SK-N-SH (cell line): Measurements from ENCODE around the gene IRF3. TPM values are rescaled to one million over a fixed set of nuclear protein-coding genes. Genes with fewer than 3 reads are reported as not detected.

Source experiments
- CTCF ChIA-PET: fragments of 300-600, 350-600 bp; formaldehyde crosslinking; extraction: SDS; loops from one replicate; lab custom pipeline; 2021; lab: Yijun Ruan, JAX
- POLR2A ChIA-PET: fragments of 350-600 bp; sonication (Branson Sonifier 250); formaldehyde crosslinking; extraction: SDS; loops from one replicate; lab custom pipeline; 2020; ENCODE audit warnings: antibody characterized with exemption, inconsistent platforms; lab: Yijun Ruan, JAX
- DNase-seq: peaks from one replicate; pipeline ENCODE4 v3.0.0; 2012
- H2AFZ ChIP-seq: fragments of 200-600 bp; sonication (generic); 2 replicates; pipeline ENCODE4 v1.8.1; 2016; ENCODE audit warnings: antibody characterized with exemption, mild to moderate bottlenecking, low read depth
- H3F3A ChIP-seq: fragments of 200-600 bp; sonication (generic); replicated peaks from 2 replicates; pipeline ENCODE3; 2016; ENCODE audit warnings: antibody characterized with exemption, mild to moderate bottlenecking; ENCODE audit not compliant: insufficient read depth
- H3K27ac ChIP-seq, 2 experiments: fragments of 200-500 bp in 1 of 2; fragments of 200-600 bp in 1 of 2; sonication (Bioruptor generic) in 1 of 2; sonication (generic), shearing (Covaris generic) in 1 of 2; 2 replicates each; pipeline versions ENCODE4 v1.5.1 to v1.6.1; 2014 to 2016; ENCODE audit warnings: low read depth in 2 of 2, inconsistent platforms in 1 of 2, low read length in 1 of 2, mild to moderate bottlenecking in 1 of 2, mixed read lengths in 1 of 2
- H3K27me3 ChIP-seq: fragments of 200-600 bp; sonication (generic), shearing (Covaris generic); 2 replicates; pipeline ENCODE4 v1.6.1; 2016; ENCODE audit warnings: mixed run types; ENCODE audit not compliant: insufficient read depth
- H3K36me3 ChIP-seq, 2 experiments: fragments of 200-500 bp in 1 of 2; fragments of 200-600 bp in 1 of 2; sonication (Bioruptor generic) in 1 of 2; sonication (generic) in 1 of 2; replicated peaks in 1 of 2; 2 replicates each; pipeline versions ENCODE3 to v1.5.1; 2014 to 2016; ENCODE audit warnings: low read length in 1 of 2, mild to moderate bottlenecking in 1 of 2; ENCODE audit not compliant: insufficient read depth in 2 of 2, control insufficient read depth in 1 of 2
- H3K4me1 ChIP-seq, 2 experiments: fragments of 200-500 bp in 1 of 2; fragments of 200-600 bp in 1 of 2; sonication (Bioruptor generic) in 1 of 2; sonication (generic), shearing (Covaris generic) in 1 of 2; 2 replicates each; pipeline versions ENCODE4 v1.5.1 to v1.6.1; 2014 to 2016; ENCODE audit warnings: low read depth in 1 of 2, low read length in 1 of 2, mixed run types in 1 of 2; ENCODE audit not compliant: insufficient read depth in 2 of 2, control insufficient read depth in 1 of 2
- H3K4me2 ChIP-seq: fragments of 200-600 bp; sonication (generic), shearing (Covaris generic); 2 replicates; pipeline ENCODE4 v1.6.1; 2017; ENCODE audit warnings: mixed run types
- H3K4me3 ChIP-seq, 2 experiments: fragments of 200-500 bp in 1 of 2; fragments of 200-600 bp in 1 of 2; sonication (Bioruptor generic) in 1 of 2; sonication (generic), shearing (Covaris generic) in 1 of 2; 2 replicates each; pipeline versions ENCODE4 v1.5.1 to v1.8.1; 2014 to 2016; ENCODE audit warnings: low read depth in 2 of 2, inconsistent platforms in 1 of 2, low read length in 1 of 2, mild to moderate bottlenecking in 1 of 2, mixed read lengths in 1 of 2, moderate library complexity in 1 of 2
- H3K79me2 ChIP-seq: fragments of 200-600 bp; sonication (generic); 2 replicates; pipeline ENCODE4 v1.8.1; 2017; ENCODE audit warnings: mild to moderate bottlenecking; ENCODE audit not compliant: insufficient read depth
- H3K9ac ChIP-seq: fragments of 200-600 bp; sonication (generic); 2 replicates; pipeline ENCODE4 v1.6.1; 2017; ENCODE audit warnings: mixed run types
- H3K9me2 ChIP-seq: fragments of 200-600 bp; sonication (generic); 2 replicates; pipeline ENCODE4 v1.6.1; 2017; ENCODE audit warnings: mixed run types
- H3K9me3 ChIP-seq: fragments of 200-600 bp; sonication (generic); 2 replicates; pipeline ENCODE4 v1.6.1; 2017; ENCODE audit warnings: mixed run types, mild to moderate bottlenecking, moderate library complexity
- H4K20me1 ChIP-seq: fragments of 200-600 bp; sonication (generic); 2 replicates; pipeline ENCODE4 v1.6.1; 2017; ENCODE audit warnings: mild to moderate bottlenecking, mixed run types; ENCODE audit not compliant: insufficient read depth
- CHD2 ChIP-seq: fragments of 150-350 bp; IDR thresholded peaks from 2 replicates; pipeline ENCODE4 v1.6.1; 2018; ENCODE audit warnings: low read length; ENCODE audit not compliant: partially characterized antibody
- ELF1 ChIP-seq: IDR thresholded peaks from 2 replicates; pipeline ENCODE4 v1.4.0; 2012
- EP300 ChIP-seq, 2 experiments: IDR thresholded peaks; 2 replicates each; pipeline versions ENCODE4 v1.4.0 to v1.6.1; 2012; ENCODE audit warnings: borderline replicate concordance in 1 of 2, low read depth in 1 of 2, low read length in 1 of 2
- FOXJ3 ChIP-seq: sonication (generic); formaldehyde crosslinking; IDR thresholded peaks from 2 replicates; pipeline ENCODE4 v1.5.1; 2020; ENCODE audit warnings: mild to moderate bottlenecking, missing genetic modification reagents
- FOXM1 ChIP-seq: IDR thresholded peaks from 2 replicates; pipeline ENCODE4 v1.4.0; 2012; ENCODE audit warnings: low read depth, mild to moderate bottlenecking
- GABPA ChIP-seq: IDR thresholded peaks from 2 replicates; pipeline ENCODE4 v1.4.0; 2012; ENCODE audit warnings: low read depth, mild to moderate bottlenecking
- MXI1 ChIP-seq: IDR thresholded peaks from 2 replicates; pipeline ENCODE4 v1.6.1; 2012; ENCODE audit warnings: mild to moderate bottlenecking, low read depth, low read length, improper control_type of control experiment
- NFIC ChIP-seq: IDR thresholded peaks from 2 replicates; pipeline ENCODE4 v1.4.0; 2012; ENCODE audit warnings: borderline replicate concordance
- NRF1 ChIP-seq: IDR thresholded peaks from 2 replicates; pipeline ENCODE4 v1.6.1; 2012; ENCODE audit warnings: low read depth, mild to moderate bottlenecking, low read length
- POLR2AphosphoS5 ChIP-seq: IDR thresholded peaks from 2 replicates; pipeline ENCODE4 v1.6.1; 2012; ENCODE audit warnings: low read depth, low read length
- RCOR1 ChIP-seq: fragments of 150-350 bp; IDR thresholded peaks from 2 replicates; pipeline ENCODE4 v1.6.1; 2017; ENCODE audit warnings: antibody characterized with exemption, low read length
- RFX5 ChIP-seq: IDR thresholded peaks from 2 replicates; pipeline ENCODE4 v1.6.1; 2012; ENCODE audit warnings: mild to moderate bottlenecking, improper control_type of control experiment, low read length
- RXRA ChIP-seq: IDR thresholded peaks from 2 replicates; pipeline ENCODE4 v1.4.0; 2012; ENCODE audit warnings: low read depth, mild to moderate bottlenecking, borderline replicate concordance
- SIN3A ChIP-seq: IDR thresholded peaks from 2 replicates; pipeline ENCODE4 v1.6.1; 2012; ENCODE audit warnings: low read depth, mild to moderate bottlenecking, low read length, moderate library complexity, borderline replicate concordance
- TAF1 ChIP-seq: IDR thresholded peaks from 2 replicates; pipeline ENCODE4 v1.6.1; 2012; ENCODE audit warnings: low read depth, mild to moderate bottlenecking, low read length, moderate library complexity, borderline replicate concordance
- TCF12 ChIP-seq: IDR thresholded peaks from 2 replicates; pipeline ENCODE4 v1.4.0; 2012
- WGBS: methylation state at CpG from one replicate; pipeline ENCODE4 v1.1.6; 2017; ENCODE audit warnings: low lambda C conversion rate; 5-methylcytosine and 5-hydroxymethylcytosine counted together
- polyA plus RNA-seq, 3 experiments: library from polyadenylated mRNA; depleted of rRNA; stranded (reverse); fragments of >200 nt; gene quantifications; 2 replicates each; pipeline ENCODE4 v1.2.3, GENCODE V29; 2012
- TF ChIP-seq, protein P1 (sequence below): IDR thresholded peaks from 2 replicates; pipeline ENCODE4 v1.4.0; 2012; ENCODE audit warnings: low read depth, borderline replicate concordance

IRF3 gene
- polyA plus RNA-seq (2012; rRNA removed): 85.9 and 112 TPM in 2 replicates
- 37.9 and 61.4 TPM in 2 replicates for polyA plus RNA-seq (2012; cell fraction: cytosol; rRNA removed)
- 301 and 750 TPM in 2 replicates for polyA plus RNA-seq (2012; cell fraction: nucleus; rRNA removed)

DNA sequence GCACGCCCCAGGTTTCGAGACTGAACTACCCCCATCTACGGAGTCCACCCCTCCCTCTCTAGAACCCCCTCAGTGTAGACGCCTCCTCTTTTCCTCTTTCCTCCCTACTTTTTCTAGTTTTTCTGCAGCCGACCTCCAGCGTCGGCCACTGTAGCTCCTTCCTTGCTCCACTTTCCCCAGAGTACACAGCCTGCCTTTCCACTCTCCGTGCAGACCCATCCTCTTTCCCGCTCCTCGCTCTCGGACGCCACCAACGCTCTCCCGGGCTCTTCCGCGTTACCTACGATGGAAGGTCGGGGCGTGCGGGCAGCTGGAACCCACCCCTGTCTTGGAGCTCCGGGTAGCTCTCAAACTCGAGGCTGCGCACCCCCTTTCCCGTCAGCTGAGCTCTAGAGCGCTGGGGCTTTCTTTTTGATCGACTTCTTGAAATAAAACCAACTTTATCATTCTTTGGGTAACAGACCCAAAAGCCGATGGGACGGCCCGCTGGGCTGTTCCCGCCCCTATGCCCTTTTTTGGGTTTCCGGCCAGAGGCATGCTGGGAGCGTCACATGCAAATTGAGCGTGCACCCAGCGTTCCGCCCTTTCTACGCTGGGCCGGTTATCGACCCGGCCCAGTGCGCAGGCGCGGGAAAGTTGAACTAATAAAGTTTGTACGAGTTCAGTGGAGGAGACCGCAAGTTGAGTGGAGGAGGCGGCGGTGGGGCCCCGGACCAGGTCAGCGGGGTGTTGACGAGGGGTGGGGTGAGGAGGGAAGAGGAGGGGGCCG, at the start of gene IRF3, which contains the start of gene BCL2L12:
Gene IRF3 (minus strand): TSS at position 507 of the 769 bp plus-strand sequence. CDS start 1,019 bp downstream, outside the sequence.
Gene BCL2L12 (plus strand): TSS at position 583 of the 769 bp plus-strand sequence. CDS start 760 bp downstream, outside the sequence.
- peak within 1 kb of the TSS; percentile 90 for H3K9ac ChIP-seq
- H2AFZ ChIP-seq: peak within 1 kb of the TSS; percentile 93
- peaks cover 30% of the 10 kb centered on the region for H3K79me2 ChIP-seq
- H3K9me2 ChIP-seq: no peaks in the 10 kb centered on the region
- under 1% methylated on average over 50 of the region's 50 CpGs for WGBS
- peaks cover 20% of the 10 kb centered on the region for H3F3A ChIP-seq
- H3K27ac ChIP-seq: peak within 1 kb of the TSS; percentile 76 to 96
- H3K4me1 ChIP-seq: peaks cover 9 to 15% of the 10 kb centered on the region in 2 experiments; a peak in 3 of 4 replicates
- H3K9me3 ChIP-seq: no peaks in the 10 kb centered on the region
- POLR2A ChIA-PET: interaction anchor here (1.3 to 2.2 kb wide), 4 partner anchors 11 to 72 kb away, joined by 3 to 15 read pairs (median 4); partner anchors contain the start of genes PRMT1 and RRAS
- peak within 1 kb of the TSS; percentile 97 for H3K4me2 ChIP-seq
- H3K4me3 ChIP-seq: peak within 1 kb of the TSS; percentile 73 to 97
- TF ChIP-seq RXRA (no peak), RCOR1 (peak; percentile 50), TAF1 (peak; percentile 51), ELF1 (peak; percentile 67), POLR2AphosphoS5 (peak; percentile 80), GABPA (peak; percentile 20; the same call in 1 of the 2 replicates), RFX5 (no peak), EP300 (IDR thresholded peaks at IDR 0.05; ENCODE audit: borderline replicate concordance in 1 of 2, low read depth in 1 of 2, low read length in 1 of 2) (no peak), SIN3A (peak; percentile 91), MXI1 (peak; percentile 64), NRF1 (peak; percentile 89), FOXM1 (no peak)
- CTCF ChIA-PET: interaction anchor here (0.8 to 9.4 kb wide), 6 partner anchors 10 to 24 kb away, joined by 3 to 78 read pairs (median 4); partner anchors contain the start of genes ADM5, PRMT1 and SCAF1
- peak; percentile 95 for DNase-seq
- H3K36me3 ChIP-seq: peaks cover 5 to 20% of the 10 kb centered on the region in 2 experiments
- no peaks in the 10 kb centered on the region for H4K20me1 ChIP-seq
- no peaks in the 10 kb centered on the region for H3K27me3 ChIP-seq

GRCh38 chr19:49713236-49713845, 47.7 kb upstream of the IRF3 start:
- no peaks in the 10 kb centered on the region for H3K9me3 ChIP-seq
- no peaks in the 10 kb centered on the region for H3K9me2 ChIP-seq
- H3K36me3 ChIP-seq: peaks cover 0 to 8% of the 10 kb centered on the region in 2 experiments
- POLR2A ChIA-PET: interaction anchor here (0.6 to 1.5 kb wide), 7 partner anchors 11 to 134 kb away, joined by 3 to 6 read pairs (median 4); partner anchors contain the start of gene AP2A1
- H3K79me2 ChIP-seq: no peaks in the 10 kb centered on the region
- H3K4me3 ChIP-seq: no peak overlapping the region
- TF ChIP-seq EP300 (IDR thresholded peaks at IDR 0.05; ENCODE audit: borderline replicate concordance in 1 of 2, low read depth in 1 of 2, low read length in 1 of 2): no peak
- TF ChIP-seq TCF12: no peak
- TF ChIP-seq GABPA: no peak
- TF ChIP-seq, protein P1, sequence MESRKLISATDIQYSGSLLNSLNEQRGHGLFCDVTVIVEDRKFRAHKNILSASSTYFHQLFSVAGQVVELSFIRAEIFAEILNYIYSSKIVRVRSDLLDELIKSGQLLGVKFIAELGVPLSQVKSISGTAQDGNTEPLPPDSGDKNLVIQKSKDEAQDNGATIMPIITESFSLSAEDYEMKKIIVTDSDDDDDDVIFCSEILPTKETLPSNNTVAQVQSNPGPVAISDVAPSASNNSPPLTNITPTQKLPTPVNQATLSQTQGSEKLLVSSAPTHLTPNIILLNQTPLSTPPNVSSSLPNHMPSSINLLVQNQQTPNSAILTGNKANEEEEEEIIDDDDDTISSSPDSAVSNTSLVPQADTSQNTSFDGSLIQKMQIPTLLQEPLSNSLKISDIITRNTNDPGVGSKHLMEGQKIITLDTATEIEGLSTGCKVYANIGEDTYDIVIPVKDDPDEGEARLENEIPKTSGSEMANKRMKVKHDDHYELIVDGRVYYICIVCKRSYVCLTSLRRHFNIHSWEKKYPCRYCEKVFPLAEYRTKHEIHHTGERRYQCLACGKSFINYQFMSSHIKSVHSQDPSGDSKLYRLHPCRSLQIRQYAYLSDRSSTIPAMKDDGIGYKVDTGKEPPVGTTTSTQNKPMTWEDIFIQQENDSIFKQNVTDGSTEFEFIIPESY: no peak
- no peak for TF ChIP-seq NRF1
- TF ChIP-seq CHD2: no peak
- no peak for TF ChIP-seq NFIC
- TF ChIP-seq FOXJ3: no peak
- WGBS: 77% methylated on average over 7 of the region's 8 CpGs
- no peak overlapping the region for H3K4me2 ChIP-seq
- no peak for DNase-seq
- H3K9ac ChIP-seq: no peak overlapping the region
- peaks cover 0 to 8% of the 10 kb centered on the region in 2 experiments; a peak in 1 of 4 replicates for H3K4me1 ChIP-seq
- peak overlapping the region in 1 of 2 experiments; percentile 65; a peak in 1 of 4 replicates for H3K27ac ChIP-seq
- CTCF ChIA-PET: interaction anchor here (0.6 to 2.1 kb wide), 5 partner anchors 23 to 225 kb away, joined by 3 to 10 read pairs (median 3); partner anchors contain the start of gene ADM5
- no peaks in the 10 kb centered on the region for H4K20me1 ChIP-seq
- H3K27me3 ChIP-seq: no peaks in the 10 kb centered on the region
- no peak overlapping the region for H2AFZ ChIP-seq
- peaks cover 7% of the 10 kb centered on the region for H3F3A ChIP-seq
